Stimulated activated CD4-positive, alpha-beta T cell treated with anti-CD3 and anti-CD28 coated beads, TNF-alpha, amount 100 ng/mL, for 24 hours (primary cell): ENCODE results near the gene DNAJC5.

Experiments
- DNase-seq, 3 experiments: peaks; one replicate each; pipeline ENCODE4 v3.0.0-alpha.2; 2020; ENCODE audit warnings: low read depth in 3 of 3

Gene DNAJC5

GRCh38 chr20:63940071-63940471 is 45.1 kb downstream of the DNAJC5 start:
- no peak for DNase-seq

GRCh38 chr20:63940472-63941266 is 45.7 kb downstream of the DNAJC5 start:
- no peak for DNase-seq

- DNase-seq, result peak in 2 of 3 experiments; percentile 31 to 71
Measured at GRCh38 chr20:63941282-63942081, 46.6 kb downstream of the DNAJC5 start.

- DNase-seq, result peak in 1 of 3 experiments; percentile 58
Measured at GRCh38 chr20:63942250-63942951, 47.5 kb downstream of the DNAJC5 start.

GRCh38 chr20:63942969-63943807 is 48.3 kb downstream of the DNAJC5 start:
- no peak for DNase-seq

GRCh38 chr20:63943808-63944077 is 48.8 kb downstream of the DNAJC5 start:
- DNase-seq, result no peak

- DNase-seq, result no peak
Measured at GRCh38 chr20:63944078-63944941, 49.4 kb downstream of the DNAJC5 start.

- no peak for DNase-seq
Measured at GRCh38 chr20:63945031-63945658, 50.2 kb downstream of the DNAJC5 start.

GRCh38 chr20:63945921-63946920 is 51.3 kb downstream of the DNAJC5 start:
- no peak for DNase-seq

GRCh38 chr20:63946986-63947637 is 52.2 kb downstream of the DNAJC5 start:
- no peak for DNase-seq

- no peak for DNase-seq
Measured at GRCh38 chr20:63947638-63948456, 52.9 kb downstream of the DNAJC5 start.

- DNase-seq, result no peak
Measured at GRCh38 chr20:63950701-63951397, 55.9 kb downstream of the DNAJC5 start.

- no peak for DNase-seq
Measured at GRCh38 chr20:63951398-63952209, 56.7 kb downstream of the DNAJC5 start.

- DNase-seq, result no peak
Measured at GRCh38 chr20:63952210-63952535, 57.2 kb downstream of the DNAJC5 start.

- DNase-seq, result no peak
Measured at GRCh38 chr20:63952769-63953168, 57.8 kb downstream of the DNAJC5 start.

- no peak for DNase-seq
Measured at GRCh38 chr20:63953764-63954429, 59.0 kb downstream of the DNAJC5 start.
